ENCODE results near the gene PASK. TPM values are rescaled to one million over a fixed set of nuclear protein-coding genes. Genes with fewer than 3 reads are reported as not detected.
"Not testable (repeated sequence)": the region's sequence is repeated elsewhere in the genome, so short reads cannot be mapped to it uniquely, and the experiment has no call there.

PASK gene
- total RNA-seq, 1 donor from 2014 or later, result 99.6 TPM

DNA sequence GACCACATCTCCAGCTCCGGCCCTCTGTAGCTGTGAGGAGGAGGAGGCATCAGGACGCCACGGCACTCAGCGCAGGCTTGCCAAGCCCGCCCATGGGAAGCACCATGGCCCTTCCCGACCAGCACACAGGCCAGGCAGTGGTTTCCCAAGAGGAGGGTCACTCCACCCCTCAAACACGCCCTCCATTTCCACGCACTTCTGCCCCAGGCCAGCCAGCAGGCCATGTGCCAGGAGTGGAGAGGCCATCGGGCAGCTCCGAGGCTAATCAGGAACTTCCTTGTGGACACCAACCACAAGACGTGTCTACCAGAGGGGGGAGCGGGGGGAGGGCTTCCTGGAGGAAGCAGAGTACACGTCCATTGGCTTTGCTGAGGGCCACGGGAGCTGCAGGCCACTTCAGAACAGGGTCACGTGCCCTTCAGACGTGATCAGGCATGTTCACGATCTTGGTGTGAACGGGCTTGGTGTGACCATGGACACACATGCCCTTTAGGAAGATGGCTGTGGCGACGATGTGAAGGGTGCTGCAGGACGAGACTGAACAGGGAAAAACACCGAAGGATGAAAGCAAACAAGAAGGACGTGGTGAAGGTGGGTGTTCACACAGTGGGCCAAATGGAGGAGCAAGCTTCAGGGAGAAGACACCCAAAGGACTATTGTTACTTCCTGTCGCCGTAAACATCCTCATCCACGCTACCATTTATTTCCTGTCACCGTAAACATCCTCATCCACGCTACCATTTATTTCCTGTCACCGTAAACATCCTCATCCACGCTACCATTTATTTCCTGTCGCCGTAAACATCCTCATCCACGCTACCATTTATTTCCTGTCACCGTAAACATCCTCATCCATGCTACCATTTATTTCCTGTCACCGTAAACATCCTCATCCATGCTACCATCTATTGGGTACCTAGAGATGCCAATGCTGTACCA lies 40.7 kb downstream of the PASK start:
- intact Hi-C loops (cut with micrococcal nuclease), result loop anchor here (1.0 kb wide), 1 partner anchor 19 kb away; no protein-coding TSS in a partner anchor

DNA sequence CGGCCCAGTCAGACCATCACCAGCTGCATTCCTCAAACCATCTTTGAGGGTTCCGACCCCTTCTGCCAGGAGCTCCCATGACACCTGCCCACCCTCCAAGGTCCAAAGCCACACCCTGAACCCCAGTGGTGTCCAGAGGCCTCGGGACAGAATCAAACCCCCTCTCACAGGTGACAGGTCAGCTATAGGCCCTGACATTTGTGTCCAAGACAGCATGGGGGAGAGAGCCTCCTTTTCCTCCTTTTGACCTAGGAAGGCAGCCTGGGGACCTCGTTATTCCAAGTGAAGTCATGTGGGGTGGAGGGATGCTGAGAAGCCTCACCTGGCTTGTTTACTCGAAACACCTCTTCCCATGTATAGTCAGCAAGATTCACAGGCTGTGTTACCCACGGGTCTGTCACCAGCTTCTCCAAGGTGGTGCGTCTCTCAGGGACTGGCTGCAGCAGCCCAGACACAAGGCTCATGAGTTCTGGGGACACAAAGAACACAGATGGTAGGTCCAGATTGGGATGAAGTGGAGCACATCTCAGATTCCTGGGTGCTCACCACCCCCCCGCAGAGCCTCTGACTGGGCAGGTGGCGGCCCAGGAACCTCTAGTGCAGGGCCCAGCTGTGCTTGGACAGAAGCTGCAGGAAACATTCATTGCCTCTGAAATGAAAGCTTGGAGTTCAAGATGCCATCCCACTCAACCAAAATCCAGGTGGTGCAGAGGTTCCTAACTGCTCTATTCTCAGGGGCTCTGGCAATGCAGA lies 42.1 kb downstream of the PASK start:
- intact Hi-C loops (cut with micrococcal nuclease), result no loop called here

DNA sequence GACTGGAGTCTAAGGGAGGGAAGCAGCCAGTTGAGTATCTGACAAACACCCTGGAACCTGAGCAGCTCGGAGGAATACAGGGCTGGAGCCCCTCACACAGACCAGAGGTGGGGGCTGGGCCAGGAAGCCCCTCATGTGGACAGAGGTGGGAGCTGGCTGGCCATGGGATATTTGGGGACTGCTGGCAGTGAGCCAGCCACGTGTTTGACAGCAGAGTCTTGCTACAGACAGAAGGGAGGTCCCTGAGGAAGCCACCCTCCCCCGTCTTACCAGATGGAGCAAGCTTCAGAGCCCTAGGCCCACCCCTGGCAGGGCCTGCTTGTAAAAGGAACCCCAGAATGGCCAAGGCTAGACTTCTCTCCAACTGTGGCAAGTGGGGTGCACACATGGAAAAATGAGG lies 43.6 kb downstream of the PASK start:
- intact Hi-C loops (cut with micrococcal nuclease), result no loop called here

DNA sequence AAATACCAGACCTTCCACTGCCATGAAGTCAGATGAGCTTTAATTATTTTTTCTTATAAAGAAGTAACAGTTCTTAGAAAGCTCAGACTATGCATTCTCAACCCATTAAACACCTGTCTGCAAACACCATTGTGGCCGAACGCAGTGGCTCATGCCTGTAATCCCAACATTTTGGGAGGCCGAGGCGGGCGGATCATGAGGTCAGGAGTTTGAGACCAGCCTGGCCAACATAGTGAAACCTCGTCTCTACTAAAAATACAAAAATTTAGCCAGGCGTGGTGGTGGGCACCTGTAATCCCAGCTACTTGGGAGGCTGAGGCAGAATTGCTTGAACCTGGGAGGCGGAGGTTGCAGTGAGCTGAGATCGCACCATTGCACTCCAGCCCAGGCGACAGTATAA lies 44.7 kb downstream of the PASK start:
- intact Hi-C loops (cut with micrococcal nuclease), result loop anchor here (5.0 kb wide), 1 partner anchor 272 kb away; no protein-coding TSS in a partner anchor

DNA sequence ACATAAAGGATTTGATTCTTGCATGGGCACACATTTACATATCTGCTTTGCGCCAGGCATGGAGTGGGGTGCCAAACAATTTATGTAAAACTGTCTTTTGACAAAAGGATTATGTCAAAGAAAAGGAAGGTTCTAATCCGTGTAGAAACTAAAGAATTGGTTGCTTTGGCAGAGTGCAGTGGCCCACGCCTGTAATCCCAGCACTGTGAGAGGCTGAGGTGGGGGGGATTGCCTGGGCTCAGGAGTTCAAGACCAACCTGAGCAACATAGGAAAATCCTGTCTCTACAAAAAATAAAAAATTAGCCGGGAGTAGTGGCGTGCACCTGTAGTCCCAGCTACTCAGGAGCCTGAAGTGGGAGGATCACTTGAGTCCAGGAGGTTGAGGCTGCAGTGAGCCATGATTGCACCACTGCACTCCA lies 46.1 kb downstream of the PASK start:
- intact Hi-C loops (cut with micrococcal nuclease), result loop anchor here (2.0 to 5.0 kb wide), 4 partner anchors 66 to 542 kb away; partner anchors contain the start of gene DUSP28

DNA sequence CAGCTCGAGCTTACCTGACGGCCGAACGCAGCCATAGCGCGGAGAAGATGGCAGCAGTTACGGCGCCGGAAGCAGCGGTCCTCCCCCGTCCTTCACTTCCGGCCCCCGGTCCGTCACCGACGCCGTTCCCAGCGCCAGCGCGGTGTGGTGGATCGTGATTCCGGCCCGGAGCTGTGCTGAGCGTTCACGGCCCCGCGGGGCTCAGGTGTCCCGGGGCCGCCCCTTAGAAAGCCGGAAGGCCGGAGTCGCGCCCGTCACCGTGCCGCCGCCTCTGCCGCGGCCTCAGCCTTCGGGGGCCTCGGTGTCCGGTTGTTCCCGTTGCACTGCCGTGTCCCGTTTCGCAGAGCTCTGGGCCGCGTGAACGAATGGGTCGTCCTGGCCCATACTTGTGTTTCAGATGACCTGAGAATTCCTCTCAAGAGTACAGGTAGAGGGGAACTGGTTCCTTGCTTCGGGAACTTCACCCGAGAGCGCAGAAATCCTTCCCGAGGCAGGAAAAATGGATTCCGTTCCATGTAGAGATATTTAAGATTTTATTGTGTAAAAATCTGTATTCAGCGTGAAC lies 47.0 kb downstream of the PASK start, which contains the start of gene MTERF4:
Gene MTERF4, minus strand, starts transcription at position 49 of the 565 bp plus-strand sequence. Its CDS starts 14 bp downstream, at position 35.
- intact Hi-C loops (cut with micrococcal nuclease), result loop anchor here (1.0 to 5.0 kb wide), 10 partner anchors 24 to 542 kb away; partner anchors contain the start of genes DUSP28, FARP2, HDLBP and PASK

DNA sequence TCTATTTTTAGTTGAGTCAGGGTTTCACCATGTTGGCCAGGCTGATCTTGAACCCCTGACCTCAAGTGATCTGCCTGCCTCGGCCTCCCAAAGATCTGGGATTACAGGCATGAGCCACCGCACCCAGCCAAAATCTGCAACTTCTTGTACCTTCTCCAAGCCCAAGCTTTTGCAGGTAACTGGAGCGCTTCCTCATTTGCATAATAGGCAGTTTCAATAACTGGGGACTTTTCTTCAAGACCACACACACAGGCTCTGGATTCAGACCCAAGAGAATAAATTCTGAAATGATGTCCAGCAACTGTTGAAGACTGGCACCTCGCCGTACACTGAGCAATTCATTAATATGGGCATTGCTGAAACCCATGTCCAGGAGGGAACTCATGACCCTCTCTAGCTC lies 50.0 kb downstream of the PASK start:
- intact Hi-C loops (cut with micrococcal nuclease), result no loop called here

DNA sequence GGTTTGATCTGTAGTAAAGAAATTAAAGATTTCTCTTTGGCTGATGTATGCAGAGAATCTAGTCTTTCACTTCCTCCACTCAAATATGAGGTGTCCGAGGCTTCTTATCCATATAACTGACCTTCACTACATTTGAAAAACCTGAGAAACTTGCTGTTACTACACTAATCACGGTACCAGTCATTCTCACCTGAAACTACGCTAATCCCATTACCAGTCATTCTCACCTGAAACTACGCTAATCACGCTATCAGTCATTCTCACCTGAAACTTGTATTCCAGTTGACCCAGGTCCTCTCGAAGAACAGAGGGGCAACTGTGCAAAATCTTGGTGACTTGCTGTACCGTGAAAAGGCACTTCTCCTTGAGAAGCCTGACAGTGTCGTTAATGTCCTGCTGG lies 52.3 kb downstream of the PASK start:
- intact Hi-C loops (cut with micrococcal nuclease), result no loop called here

DNA sequence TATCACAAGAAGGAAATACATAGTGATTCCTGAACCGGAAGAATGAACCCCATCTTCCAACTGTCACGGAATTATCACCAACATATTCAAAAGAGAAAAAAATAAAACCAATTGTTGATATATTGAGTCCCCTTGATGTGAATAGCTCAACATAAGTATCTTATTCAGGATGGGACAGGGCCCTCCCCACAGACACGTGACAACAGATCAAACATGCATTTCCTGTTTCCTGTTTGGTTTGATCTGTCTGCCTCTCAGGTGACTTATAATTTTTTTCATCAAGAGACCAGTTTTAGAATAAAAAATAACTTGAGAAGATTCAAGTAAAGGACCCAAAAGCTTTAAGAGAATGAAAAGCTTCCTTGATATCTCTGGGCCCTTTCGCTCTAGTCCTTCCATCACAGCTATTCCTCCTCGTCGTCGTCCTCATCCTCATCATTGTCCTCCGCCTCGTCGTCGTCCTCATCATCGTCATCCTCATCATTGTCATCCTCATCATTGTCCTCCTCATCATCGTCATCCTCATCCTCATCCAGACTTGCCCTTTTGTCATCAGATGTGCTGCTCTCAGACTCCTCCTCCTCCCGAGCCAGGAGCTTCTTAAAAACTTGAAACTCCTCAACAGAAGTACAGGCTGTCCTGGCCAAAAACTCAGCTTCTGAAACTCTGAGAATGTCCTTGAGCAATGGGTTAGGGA lies 53.5 kb downstream of the PASK start:
- intact Hi-C loops (cut with micrococcal nuclease), result no loop called here

DNA sequence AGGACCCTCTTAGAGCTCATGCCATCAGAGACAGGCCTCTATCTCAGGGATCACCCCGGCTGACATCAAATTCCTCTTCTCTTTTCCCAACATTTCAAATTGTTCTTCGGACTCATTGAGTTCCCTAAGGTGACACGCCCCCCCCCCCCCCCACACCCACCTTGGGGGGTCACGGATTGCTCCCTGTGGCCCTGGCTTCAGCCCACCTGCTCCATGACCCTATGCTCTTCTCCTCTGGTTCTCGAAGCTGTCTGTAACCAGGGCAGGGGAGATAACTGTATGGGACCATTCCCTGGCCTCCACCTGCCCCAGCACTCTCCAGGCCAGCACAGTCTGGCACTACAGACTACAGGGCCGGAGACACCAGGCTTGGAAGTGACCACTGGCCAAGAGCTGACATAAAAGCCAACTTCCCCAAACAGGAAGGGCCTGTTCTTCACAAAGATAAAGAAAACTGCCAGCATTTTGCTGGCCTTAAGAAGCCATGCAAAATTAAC lies 54.3 kb downstream of the PASK start:
- intact Hi-C loops (cut with micrococcal nuclease), result no loop called here

DNA sequence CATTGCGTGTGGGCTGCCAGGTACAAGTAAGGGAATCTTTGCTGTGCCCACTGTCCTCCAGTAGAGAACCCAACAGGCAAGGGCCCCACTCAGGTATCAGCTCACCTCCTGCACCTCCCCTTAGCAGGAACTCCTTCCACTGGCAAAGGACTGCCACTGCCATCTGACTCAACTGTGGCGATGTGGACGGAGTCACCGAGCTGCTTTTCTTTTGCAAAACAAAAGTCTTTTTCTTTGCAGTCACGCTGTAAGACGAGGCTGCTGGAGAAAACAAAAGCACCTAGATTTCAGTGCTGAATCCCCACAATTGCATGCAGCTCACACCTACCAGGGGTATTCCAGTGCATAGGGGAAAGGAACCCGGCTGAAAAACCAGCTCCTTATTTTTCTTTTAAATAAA lies 55.1 kb downstream of the PASK start:
- intact Hi-C loops (cut with micrococcal nuclease), result no loop called here

DNA sequence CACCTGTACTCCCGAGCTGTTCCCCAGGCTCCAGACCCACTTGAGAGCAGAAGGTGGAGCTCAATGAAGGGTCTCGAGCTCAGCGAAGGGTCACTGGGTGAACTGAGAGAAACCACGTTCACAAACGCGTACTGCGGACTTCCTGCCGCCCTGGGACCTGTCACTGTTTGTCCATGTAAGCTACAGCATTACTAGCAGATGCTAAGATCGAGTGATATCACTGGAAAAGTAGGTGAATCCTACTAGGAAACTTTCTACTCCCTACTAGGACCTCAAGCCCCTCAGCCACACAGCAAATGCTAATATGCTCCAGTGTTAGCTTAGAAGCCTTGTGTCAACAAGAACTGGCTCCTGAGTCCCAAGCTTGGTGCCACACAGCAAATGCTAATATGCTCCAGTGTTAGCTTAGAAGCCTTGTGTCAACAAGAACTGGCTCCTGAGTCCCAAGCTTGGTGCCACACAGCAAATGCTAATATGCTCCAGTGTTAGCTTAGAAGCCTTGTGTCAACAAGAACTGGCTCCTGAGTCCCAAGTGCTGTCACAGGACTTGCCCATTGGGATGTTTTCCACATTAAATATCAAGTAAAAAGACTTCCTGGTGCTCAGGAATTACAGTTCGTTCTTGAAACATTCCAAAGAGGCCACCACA lies 56.0 kb downstream of the PASK start:
- intact Hi-C loops (cut with micrococcal nuclease), result not testable (repeated sequence)

DNA sequence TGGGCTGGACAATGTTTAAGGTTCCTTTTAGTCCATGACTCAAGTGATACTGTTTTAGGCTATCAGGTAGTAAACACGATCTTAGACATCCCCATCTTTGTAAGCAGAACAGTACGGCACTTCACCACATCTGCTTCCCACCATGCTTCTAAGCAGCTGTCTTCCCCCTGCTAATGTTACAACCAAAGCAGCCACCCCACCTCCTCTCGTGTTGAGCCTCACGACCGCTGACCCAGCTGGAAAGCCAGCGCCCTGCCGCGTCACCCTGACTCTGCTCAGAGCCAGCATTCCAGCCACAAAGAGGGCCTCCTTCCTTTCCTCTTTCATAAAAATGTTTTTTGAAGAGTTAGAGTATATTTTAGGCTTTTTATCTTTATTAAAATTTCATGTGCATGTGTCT lies 56.6 kb downstream of the PASK start:
- intact Hi-C loops (cut with micrococcal nuclease), result no loop called here

DNA sequence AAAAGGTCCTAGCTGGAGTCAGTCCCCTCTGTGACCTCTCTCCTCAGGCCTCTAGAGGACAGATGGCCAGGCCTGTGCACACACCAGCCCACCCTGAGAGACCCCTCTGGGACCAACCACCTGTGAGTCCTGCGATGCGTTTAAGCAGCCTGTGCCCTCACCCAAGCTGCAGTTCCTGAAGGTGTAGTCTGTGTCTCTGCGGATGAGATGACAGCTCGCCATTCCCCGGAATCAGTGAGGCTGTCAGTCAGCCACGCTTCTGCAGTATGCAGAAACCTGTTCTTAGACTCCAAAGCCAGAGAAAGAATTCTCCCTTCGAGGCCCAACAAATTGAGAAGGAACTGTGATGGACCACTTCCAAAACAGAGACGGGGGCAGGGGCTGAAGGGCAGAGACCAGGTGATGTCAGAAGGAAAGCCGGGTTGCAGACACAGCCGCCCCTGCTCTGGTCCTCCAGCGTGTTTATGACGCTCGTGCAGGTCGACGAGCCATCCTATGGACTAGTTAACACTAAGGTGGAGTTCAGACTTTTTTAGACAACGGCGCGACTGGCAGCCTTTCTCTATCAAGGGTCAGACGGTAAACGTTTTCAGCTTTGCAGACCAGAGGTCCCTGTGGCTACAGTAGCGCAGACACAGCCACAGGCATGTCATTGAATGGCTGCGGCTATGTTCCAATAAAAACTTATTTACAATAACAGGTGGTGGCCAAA lies 57.4 kb downstream of the PASK start:
- intact Hi-C loops (cut with micrococcal nuclease), result no loop called here

DNA sequence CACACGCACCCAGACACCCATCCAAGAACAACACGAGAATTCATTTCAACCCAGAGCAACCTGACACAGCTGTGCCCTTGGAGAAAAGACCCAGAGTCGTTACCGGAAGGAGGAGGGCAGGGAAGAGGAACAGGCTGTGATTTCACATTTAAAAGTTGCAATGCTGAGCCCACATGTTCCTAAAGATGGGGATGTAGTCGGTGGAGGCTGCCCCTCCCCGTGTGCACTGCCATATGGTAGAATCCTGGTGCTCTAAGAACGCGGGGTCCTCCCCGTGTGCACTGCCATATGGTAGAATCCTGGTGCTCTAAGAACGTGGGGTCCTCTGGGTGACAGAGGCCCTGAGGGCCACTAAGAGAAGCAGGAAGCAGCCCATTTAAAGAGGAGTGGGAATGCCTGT lies 58.1 kb downstream of the PASK start:
- intact Hi-C loops (cut with micrococcal nuclease), result no loop called here

DNA sequence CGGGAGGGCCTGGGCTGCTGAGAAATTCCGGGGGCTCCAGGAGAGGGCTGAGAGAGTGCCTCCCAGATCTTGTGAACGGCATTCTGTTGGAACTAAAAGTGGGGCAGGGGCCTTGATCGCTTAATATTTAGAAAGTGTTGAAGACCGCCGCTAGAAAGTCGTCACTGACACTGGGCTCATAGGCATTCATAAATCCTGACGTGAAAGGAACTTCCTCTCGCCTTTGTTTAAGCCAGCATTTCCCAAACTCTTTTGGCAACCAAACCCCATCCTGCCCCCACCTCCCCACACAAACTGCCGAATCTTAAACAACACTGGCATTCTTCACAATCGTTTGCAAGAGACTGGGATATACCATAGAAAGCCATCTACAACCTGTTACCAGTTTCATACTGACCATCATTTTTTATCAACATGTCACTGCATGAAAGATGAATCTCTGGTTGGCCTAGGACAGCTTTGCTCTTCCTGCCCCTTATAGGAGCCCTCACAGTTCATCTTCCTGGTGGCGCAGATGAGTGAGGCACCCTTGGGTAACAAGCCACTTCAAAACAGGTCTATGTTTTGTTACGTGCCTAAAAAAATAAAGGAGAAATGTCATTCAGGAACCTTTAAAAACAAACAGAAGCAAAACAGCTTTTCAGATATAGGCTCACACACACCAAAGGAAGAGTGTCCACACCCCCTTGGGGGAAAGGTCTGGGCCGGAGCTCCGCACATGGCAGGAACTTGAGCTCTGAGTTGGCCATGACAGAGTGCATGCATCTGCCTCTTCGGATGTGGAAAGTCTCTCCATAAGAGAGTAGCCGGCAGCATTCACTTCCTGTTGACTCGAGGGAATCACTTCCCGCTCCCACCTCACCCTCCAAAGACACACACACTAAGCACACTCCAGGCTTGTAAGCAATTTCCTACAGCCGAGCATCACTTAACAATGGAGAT lies 60.2 kb downstream of the PASK start:
- intact Hi-C loops (cut with micrococcal nuclease), result no loop called here

DNA sequence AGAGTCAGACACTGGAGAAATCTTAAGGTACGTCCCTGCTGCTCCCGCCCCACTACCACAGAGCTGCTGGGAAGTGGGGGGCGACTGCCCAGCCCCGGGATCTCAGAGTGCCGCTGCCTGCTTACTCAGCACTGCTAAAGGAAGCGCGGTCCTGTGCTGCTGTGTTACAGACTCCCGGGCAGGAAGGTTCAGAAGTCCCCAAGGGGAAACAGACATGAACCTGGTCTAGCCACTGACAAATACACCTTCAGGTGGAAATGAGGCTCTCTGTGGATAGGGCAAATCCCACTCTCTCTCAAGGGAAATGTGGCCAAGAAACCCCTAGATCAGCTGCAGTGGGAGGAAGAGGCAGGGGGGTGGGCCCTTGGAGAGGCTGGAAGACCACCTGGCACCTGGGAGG lies 60.9 kb downstream of the PASK start:
- intact Hi-C loops (cut with micrococcal nuclease), result no loop called here

DNA sequence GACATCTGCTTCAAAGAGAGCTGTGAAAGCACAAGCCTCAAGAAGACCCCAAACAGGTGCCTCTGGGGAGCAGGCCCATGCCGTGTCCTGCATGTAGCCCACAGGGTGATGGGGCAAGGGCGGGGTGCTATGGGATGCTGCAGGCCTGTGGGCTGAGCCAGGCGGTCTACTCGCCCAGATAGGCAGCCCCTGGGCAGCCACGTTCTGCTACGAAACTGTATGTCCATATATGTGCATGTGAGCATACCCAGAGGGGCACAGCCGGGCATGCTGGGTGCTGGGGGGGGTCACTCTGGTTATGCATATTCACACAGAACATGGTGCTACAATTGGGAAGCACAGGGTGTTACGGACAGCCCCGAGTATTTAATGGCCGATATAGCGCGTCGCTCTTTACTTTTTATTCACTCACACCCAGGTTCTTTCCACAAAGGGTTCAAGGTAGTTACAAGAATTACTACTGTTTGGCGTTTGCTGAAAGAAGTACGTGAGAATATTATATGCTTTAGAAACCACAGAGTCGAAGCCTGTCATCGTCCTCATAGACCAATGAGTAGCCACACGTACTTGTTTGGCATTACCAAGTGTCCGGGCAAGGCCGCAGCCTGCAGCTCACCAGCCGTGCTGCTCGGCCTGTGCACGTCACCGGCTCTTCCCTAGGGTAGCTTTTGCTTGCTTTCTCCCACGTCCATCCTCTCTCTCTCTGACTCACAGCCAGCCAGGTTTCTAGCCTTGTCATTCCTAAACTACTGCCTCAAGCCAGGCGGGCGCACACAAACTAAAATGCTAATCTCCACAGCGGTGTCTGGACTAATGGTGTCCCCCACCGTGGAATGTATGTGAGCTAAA lies 61.6 kb downstream of the PASK start:
- intact Hi-C loops (cut with micrococcal nuclease), result no loop called here
